GM12873 (cell line): ENCODE measurements around the gene FKRP.
A peak's percentile ranks its signal among the peaks of the same experiment; 100 is the strongest.

Source experiments
- CTCF ChIP-seq: IDR thresholded peaks from 2 replicates; pipeline ENCODE4 v1.5.1; 2012; ENCODE audit warnings: low read depth, mild to moderate bottlenecking, moderate library complexity, low read length, control low read depth; ENCODE audit not compliant: insufficient read depth; ENCODE audit errors: missing control alignments

Gene FKRP

GRCh38 chr19:46783670-46784069, 37.8 kb downstream of the FKRP start:
- TF ChIP-seq CTCF = no peak

GRCh38 chr19:46784262-46785053, 38.6 kb downstream of the FKRP start:
- TF ChIP-seq CTCF = peak; percentile 46

GRCh38 chr19:46785054-46785979, 39.5 kb downstream of the FKRP start:
- TF ChIP-seq CTCF = no peak

GRCh38 chr19:46785980-46786235, 40.1 kb downstream of the FKRP start:
- no peak for TF ChIP-seq CTCF

GRCh38 chr19:46786236-46787039, 40.6 kb downstream of the FKRP start:
- TF ChIP-seq CTCF = no peak

- no peak for TF ChIP-seq CTCF
These were observed 41.1 kb downstream of the FKRP start for GRCh38 chr19:46787040-46787330.
